ENCODE measurements around the gene OR1K1.
"Not testable (repeated sequence)": the region's sequence is repeated elsewhere in the genome, so short reads cannot be mapped to it uniquely, and the experiment has no call there.

The OR1K1 gene

DNA sequence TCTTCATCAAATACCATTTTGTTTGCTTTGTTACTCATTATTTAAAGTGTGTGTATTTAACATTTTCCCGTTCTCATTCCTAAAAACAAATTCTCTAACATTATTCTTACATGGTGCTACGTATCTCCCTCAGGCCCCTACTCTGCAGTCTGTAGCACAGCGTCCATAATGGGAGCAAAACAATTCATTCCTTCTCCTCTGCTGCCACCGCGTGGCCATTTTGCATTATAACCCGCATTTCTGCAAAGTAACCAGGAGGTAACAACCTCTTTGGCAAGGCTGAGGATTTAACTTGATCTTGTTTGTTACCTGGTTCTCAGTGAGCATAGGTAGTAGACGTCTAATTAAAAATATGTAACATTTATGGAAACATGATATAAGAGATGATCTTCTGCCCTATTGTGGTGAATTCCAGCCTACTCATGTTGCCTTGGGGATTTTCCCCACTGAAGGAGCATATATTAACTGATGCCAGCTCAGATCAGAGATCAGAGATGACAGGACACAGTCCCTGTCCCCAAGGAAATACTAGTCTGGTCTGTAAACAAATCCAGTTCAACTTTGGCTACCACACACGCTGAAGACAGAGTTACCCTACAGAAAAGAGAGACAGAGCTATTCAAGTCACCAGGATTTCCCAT lies 10.5 kb downstream of the OR1K1 start:
- peak in 52 of 56 donors; percentile 3 to 85 (median 51) for DNase-seq

DNA sequence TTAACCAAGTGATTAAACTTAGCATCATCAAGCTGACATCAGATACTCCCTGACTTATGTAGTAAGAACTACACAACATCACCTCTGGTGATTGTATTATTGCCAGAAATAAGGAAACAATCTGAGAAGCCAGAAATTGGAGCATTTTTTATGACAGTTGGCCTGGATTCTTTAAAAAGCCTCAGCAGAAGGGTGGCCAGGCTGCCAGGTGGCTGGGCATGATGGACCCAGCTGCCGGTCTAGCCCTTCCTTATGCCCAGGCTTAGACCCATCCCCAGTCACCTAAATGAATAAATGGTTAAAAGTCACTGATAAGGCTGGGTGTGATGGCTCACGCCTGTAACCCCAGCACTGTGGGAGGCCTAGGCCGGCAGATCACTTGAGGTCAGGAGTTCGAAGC lies 12.8 kb downstream of the OR1K1 start:
- no peak for DNase-seq

DNA sequence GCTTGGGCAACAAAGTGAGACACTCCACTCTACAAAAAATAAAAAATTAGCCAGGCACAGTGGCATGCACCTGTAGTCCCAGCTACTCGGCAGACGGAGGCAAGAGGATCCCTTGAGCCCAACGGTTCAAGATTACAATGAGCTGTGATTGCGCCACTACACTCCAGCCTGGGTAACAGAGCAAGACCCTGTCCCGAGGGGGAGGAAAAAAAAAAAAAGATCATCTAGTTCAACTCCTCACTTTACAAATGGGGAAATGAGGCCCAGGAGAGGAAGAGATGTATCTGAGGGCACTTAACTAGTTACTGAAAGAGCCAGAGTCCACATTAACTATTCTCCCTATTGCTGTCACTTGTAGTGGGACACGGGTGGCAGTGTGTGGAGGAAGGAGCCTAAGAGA lies 14.6 kb downstream of the OR1K1 start:
- DNase-seq: no peak

DNA sequence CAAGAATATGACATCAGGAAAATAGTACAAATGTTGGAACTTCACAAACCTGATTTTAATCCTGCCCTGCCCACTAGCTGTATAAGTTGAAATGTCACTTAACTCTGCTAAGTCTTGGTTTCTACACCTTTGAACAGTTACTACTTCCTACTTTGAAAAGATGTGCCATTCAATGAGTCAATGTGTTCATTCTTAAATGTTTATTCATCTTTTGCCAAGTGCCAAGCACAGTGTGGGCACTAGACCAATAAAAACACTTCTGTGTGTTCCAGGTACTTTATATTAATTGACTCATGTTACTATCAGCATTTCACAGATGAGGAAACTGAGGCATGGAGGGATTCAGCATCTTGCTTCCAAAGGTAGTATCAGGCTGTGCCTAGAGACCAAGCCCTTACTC lies 15.6 kb downstream of the OR1K1 start:
- no peak for DNase-seq

DNA sequence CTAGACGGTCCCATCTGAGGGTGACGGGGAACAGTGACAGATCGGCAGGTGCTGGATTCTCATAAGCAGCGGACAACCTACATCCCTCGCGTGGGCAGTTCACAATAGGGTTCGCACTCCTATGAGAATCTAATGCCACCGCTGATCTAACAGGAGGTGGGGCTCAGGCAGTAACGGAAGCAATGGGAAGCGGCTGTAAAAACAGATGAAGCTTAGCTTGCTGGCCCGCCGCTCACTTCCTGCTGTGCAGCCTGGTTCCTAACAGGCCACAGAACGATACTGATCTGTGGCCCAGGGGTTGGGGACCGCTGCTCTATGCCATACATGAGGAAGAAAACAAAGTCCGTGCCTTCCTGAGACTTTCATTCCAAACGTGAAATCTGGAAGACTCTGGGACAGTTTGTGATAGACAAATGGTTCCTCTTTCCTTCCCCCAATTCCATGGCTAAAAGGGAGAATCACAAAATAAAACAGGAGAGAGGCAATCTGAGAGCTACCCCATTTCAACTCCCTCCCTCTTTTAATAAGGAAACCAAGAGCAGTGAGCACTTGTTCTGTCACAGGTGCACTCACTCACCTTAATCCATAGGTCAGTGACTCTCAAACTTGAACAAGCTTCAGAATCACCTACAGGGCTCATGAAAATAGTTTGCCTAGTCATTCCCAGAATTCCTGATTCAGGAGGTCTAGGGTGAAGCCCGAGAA lies 16.4 kb downstream of the OR1K1 start:
- peak in 3 of 56 donors; percentile 11 to 22 (median 14) for DNase-seq

DNA sequence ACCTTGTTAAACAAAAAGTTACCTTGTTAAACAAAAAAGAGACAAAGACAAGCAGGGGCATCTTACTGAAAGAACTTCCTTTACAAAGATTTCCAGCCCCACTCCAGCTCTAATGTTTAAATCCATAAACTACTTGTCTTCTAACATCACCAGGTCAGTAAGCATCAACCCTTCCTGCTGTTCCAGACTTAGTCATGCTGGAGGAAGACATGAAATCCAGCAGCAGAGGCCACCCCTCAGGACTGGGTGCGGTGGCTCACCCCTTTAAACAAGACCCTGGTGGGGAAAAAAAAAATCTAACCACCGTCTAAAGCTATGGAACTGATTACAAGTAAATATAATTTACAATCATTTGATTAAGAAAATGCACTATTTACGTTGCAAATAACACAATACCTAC lies 19.4 kb downstream of the OR1K1 start:
- no peak for DNase-seq

DNA sequence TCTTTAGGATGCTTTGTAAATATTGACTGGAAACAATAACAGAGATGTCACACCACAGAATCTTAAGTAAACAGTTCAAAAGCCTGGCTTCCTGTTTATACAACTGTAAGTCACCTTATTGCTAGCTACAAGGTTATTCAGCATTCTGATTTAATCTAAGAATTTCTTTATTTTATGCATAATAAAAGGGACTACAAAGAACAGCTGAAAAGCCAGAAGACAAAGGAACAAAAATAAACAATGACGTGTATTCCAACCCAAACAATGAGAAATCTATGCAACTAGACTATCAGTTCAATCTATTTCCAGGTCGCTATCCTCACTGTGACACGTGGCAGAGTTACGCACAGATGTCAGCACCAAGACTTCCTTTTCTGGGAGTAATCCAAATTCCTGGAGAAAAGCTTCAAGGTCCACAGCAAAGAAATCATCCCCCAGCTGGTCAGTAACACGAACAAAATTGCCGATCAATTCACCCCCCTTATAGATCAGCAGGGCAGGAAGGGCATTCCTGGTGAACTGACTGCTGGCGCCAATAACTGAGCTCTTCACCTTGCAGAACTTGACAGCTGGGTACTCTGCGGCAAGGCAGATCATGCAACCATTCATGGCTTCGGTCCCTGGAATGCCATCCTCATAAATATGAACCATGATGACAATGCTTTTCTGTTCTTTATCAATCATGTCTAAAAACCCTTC lies 20.0 kb downstream of the OR1K1 start:
- DNase-seq: peak in 2 of 56 donors; percentile 18 to 52

DNA sequence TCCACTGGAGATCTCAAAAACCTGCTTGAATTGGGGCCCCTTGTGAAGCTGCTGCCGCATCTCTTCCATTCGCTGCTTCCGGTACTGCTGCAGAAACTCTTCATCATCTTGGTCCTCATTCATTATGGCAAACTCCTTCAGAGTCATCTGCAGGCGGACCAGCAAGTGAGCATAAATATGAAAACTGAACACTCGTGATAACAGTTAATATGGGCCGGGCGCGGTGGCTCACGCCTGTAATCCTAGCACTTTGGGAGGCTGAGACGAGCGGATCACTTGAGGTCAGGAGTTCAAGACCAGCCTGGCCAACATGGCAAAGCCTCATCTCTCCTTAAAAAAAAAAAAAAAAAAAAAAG lies 20.5 kb downstream of the OR1K1 start:
- no peak for DNase-seq

DNA sequence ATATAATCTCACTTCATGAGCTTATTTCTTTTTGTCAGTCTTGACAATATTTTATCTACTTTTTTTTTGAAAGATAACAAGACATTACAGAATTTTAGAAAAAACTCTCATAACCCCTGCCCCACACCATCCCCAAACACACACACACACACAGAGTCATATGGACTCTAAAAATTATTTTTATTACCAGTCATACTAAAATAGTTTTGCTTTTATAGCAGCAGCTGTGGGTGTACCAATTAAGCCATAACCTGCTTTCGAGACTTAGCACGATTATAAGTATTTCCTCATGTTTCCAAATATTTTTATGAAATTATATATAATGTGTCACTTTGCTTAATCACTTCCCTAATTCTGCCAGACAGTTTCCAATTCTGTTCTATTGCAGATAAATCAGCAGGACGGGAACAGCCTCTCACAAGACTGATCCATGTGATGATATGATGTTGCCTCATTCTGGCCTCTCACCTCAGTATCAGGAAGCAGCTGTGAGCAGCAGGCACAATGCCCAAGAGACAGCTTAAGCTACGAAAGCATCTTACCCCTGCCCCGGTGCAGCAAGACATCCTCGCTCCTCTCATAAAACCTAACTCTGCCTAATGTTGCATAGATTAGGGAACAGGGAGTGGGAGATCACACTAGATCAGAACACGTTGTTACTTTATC lies 21.5 kb downstream of the OR1K1 start:
- peak in 2 of 56 donors; percentile 16 to 21 for DNase-seq

DNA sequence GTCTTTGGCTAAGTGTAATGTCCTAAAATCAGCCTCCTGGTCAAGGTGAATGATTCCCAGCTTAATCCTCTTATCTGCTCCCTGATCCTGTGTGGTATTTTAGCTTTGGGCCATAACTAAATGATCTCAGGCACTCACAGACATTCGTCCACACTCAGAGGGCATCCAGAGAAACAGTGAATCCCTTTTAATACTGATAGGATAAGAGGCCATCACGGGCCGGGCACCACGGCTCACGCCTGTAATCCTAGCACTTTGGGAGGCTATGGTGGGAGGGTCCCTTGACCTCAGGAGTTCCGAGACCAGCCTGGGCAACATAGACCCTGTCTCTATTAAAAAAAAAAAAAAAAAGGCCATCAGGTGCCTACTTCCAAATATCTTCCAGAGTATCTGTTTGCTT lies 22.1 kb downstream of the OR1K1 start:
- DNase-seq: no peak

DNA sequence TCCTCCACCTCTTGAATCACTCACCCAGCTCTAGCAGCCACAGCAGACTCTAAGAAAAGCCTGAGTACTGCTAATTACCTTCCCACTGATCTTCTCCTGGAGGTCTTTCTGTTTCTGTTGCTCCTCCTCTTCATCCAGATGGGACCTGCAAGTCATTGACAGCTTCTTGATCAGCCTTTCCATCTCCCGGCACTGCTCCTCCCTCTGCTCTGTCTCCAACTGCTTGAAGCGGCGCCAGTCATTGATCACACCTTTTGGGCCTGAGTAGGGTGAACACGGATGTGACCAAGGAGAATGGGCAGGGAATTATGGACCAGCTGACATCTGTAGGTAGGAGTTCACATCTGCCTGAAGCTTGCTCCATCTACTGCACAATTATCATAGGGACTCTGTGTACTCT lies 23.0 kb downstream of the OR1K1 start:
- no peak for DNase-seq

DNA sequence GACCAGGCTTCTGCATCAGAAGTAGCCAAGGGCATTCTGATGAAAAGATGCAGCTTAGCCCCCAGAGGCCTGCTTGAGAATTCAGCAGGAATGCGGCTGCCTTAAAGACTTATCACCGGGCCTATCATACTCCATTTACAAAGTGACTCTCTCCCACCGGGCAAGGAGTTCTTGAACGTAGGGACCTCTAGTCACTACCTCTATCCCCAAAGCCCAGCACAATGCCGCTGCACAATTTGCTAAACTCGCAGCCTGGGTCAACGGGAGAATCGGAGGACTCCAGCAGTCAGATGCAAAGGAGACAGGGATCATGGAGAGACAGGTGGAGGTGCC lies 27.8 kb downstream of the OR1K1 start:
- peak in 2 of 56 donors; percentile 39 to 40 for DNase-seq

DNA sequence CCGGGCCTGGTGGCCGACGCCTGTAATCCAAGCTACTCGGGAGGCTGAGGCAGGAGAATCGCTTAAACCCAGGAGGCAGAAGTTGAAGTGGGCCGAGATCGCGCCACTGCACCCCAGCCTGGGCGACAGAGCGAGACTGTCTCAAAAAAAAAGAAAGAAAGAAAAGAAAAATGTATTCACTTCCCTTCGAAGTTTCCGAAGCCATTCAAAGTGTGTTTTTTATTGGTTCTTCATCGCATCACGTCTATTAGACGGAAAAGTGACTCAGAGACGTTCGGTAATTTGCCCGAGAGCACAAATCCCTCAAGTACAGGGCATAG lies 29.0 kb downstream of the OR1K1 start:
- not testable (repeated sequence) for DNase-seq

DNA sequence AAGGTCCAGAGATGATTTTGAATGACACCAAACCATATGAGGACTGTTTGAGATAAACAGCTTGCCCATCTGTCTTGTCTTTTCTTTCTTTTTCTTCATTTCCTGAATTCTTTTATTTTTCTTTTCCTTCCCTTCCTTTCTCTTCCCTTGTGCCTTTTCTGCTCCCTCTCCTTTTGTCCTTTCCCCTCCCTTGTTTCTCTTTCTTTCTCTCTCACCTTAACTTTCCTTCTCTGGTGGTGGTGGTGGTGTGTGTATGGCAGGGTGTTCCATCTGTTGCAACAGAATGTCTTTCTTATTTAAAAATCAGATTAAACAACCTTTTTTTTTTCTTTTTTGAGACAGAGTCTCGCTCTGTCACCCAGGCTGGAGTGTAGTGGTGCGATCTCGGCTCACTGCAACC lies 32.3 kb downstream of the OR1K1 start:
- no peak for DNase-seq

DNA sequence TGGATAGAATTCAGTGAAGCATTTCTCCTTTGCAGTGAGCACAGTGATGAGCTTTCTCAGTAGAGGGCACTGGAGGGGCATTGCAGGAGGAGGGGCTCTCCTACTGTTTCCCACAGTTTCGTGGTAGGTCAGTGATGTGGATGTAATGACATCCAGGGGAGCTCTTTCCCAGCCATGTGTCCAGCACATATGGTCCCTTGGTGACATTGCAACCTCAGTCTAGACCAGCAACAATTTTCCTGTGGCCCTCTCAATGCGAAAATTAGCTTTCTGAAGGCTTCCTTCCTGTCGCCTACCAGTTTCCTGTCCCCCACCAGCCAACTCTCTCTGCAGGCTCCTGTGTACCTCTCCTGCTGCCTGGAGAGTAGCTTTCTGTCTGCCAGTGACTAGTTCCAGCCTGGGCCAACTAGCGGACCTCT lies 35.4 kb downstream of the OR1K1 start:
- DNase-seq: no peak

DNA sequence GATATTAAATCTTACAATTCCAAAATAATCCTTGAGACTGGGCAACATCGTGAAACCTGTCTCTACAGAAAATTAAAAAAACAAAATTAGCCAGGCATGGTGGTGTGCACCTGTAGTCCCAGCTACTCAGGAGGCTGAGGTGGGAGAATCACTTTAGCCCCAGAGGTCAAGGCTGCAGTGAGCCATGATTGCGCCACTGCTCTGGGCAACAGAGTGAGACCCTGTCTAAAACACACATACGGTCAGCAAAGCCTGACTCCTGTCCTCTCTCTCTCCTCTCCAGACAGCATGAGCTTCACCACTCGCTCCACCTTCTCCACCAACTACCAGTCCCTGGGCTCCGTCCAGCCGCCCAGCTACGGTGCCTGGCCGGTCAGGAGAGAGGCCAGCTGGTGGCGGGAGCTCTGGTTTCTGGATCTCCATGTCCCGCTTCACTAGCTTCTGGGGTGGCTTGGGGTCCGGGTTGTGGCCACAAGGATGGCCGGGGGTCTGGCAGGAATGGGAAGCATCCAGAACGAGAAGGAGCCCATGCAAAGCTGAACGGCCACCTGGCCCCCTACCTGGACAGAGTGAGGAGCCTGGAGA lies 37.4 kb downstream of the OR1K1 start:
- no peak for DNase-seq

DNA sequence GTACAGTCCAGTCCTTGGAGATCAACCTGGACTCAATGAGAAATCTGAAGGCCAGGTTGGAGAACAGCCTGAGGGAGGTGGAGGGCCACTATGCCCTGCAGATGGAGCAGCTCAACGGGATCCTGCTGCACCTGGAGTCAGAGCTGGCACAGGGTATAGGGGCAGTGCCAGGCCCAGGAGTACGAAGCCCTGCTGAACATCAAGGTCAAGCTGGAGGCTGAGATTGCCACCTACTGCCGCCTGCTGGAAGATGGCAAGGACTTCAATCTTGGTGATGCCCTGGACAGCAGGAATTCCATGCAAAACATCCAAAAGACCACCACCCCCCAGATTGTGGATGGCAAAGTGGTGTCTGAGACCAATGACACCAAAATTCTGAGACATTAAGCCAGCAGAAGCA lies 38.5 kb downstream of the OR1K1 start:
- DNase-seq: not testable (repeated sequence)

DNA sequence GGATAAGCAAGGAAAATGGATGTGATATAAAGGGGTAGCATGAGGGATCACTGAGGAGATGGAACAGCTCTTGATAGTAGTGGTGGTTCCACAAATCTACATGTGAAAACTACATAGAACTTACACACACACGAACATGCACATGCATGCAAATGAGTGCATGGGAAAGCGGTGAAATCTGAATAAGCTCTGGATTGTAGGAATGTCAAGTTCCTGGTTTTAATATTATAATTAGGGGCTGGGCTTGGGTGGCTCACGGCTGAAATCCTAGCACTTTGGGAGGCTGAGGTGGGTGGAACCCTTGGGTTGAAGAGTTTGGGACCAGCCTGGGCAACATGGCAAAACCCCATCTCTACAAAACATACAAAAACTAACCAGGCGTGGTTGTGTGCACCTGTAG lies 41.6 kb downstream of the OR1K1 start:
- DNase-seq: no peak

DNA sequence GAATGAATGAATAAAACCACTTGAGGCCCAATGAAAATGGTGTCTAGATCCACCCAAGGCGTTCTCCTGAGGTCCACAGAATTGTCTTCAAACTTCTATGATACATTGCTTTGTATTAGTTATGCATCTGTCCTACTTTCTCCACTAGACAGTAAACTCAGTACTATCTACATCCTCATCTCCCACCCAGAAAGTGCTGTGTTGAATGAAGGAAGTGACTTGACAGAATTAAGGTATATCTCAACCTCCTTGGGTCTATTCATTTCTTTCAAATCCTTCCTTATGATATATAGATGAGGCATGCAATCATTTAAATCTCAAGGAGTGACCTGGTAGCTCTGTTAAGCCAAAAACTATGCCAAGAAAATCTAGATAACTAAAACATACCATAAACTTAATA lies 44.2 kb downstream of the OR1K1 start:
- no peak for DNase-seq

DNA sequence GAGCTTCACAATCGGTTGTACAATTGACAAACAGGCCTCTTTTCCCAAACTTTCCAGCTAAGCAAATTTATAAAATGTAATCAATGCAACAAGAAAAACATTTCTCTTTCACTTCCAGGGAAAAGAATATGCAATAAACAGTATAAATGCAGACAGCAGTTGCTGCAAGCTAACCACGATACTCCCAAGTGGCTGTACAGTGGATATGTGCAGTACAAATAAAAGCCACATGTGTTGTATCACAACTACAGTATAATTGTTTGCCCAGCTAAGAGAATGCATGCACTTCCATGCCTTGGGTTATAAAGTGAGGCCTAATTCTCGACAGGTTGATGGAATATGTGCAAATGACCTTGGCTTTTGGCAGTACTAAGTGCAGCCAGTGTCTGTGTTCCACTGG lies 45.2 kb downstream of the OR1K1 start:
- DNase-seq: no peak

DNA sequence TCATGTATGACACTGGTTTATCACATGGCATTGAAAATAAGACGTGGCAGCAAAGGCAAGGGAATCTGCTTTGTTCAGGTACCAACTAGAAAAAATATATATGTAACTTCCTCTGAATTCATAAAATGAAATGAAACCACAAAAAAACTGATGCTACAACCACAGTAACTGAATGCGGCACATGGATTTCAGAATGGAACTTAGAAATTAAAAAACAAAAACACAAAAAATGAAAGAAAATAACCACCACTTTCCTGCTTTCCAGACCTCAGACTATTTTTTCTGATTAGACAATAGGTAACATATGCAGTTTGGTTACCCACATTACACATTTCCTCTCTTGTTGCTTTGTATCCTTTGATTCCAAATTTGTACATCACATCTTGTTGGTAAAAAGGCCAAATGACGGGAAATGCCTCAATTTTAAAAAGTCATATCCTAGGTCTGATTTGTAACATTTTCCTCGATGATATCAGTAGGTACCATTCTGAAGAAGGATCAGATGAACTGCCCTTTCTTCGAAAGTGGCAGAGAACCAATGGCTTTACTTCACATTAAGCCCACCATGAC lies 46.5 kb downstream of the OR1K1 start:
- DNase-seq: no peak
